ENCODE results near the gene GLO1.
A peak's percentile ranks its signal among the peaks of the same experiment; 100 is the strongest.

Gene GLO1

GRCh38 chr6:38658418-38659167 is 44.4 kb downstream of the GLO1 start:
- no peak for DNase-seq

DNA sequence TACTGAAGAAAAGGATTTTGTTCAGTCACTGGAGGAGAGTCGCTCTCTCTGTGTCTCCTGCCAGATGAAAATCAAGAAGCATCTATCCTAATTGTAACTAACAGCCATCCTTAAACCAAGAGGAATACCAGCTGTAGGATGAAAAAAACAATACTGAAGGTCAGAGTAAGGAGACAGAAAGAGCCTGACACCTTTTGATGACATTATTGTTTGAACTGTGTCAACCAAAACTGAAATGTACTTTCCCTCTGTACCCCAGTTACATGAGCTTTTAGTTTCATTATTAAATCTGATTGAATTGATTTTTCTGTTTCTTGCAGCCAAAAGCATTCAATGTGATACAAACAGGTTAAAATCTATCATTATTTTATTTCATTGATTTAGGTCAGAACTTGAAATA is 46.0 kb downstream of the GLO1 start:
- no peak for DNase-seq

DNA sequence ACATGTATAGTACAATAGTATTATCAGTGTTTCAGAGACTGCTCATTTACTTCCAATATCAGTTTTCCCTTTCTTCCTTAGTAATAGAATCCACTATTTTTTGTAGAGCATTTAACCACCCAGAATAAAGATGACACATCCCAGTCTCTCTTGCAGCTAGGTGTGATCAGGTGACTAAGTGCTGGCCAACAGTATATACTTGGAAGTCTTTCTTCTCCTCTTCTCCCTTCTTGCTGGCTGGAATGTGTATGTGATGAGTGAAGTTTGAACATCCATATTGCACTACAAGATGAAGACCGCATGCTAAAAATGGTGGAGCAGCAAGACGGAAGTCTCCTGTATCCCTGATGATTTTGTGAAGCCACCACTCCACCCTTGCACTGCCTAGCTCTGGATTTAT is 48.7 kb downstream of the GLO1 start:
- DNase-seq, result no peak

DNA sequence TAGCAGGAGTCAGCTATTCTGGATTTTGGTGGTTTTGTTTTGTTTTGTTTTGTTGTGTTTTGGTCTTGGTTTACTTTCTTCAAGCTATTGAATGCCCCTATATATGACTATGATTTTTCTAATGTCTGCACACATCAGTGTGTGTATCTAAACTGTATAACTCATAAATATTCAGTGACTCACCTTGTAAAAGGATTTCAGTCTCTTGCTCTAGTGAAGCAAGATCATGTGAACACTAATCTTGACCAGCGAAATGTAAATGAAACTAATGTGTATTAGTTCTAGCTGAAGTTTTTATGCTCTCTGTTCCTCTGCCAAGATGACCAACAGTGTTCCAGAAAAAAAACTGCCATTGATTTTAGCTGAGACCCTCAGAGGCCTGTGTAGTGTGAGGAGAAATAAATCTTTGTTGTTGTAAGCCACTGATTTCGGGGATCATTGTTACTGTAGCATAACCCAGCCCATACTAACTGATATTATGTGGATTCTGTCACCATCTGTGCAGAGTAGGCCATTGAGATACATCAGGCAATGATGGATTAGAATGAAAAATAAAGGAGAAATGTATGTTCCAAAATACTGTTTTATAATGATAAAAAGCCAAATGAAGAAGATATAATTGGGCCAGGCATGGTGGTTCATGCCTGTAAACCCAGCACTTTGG is 51.7 kb downstream of the GLO1 start:
- DNase-seq, result no peak

- no peak for DNase-seq
Observed at GRCh38 chr6:38650207-38650752, 52.7 kb downstream of the GLO1 start.

DNA sequence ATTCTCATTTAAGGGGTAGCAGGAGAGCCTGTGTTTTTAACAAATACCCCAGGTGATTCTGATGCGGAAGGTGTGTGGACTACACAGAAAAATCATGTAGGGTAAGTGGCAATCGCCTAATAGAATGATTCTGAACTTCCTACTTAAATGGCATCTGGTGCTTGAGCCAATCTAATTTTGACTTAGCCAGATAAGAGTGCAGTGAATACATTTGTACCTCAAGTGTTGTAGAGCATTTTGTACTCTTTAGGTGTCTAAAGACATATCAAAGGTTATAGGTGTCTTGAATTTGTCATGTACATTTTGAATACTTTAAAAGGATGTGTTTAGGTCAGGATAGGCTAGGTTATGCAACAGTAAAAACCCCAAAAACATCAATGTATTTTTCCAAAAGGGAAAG is 53.2 kb downstream of the GLO1 start:
- DNase-seq, result no peak

DNA sequence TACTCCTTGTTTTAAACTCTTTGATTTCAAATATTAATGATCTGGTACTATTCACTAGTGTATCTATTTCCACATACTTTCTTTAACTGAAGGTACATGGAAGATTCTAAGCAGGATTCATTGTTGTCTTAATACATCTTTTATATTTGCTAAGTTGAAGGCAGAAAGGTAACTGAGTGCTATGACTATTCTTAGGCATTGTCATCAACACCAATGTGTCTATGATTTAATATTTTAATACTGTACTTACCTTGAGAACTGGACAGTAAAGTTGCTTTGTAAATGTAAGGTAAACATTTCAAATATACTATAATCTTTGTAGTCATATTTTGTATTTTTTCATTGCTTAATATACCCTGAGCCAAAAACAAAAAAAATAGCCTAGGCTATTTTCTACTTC is 54.3 kb downstream of the GLO1 start:
- DNase-seq, result no peak

- no peak for DNase-seq
Observed at GRCh38 chr6:38646166-38646878, 56.6 kb downstream of the GLO1 start.

GRCh38 chr6:38644951-38645350 is 58.0 kb downstream of the GLO1 start:
- DNase-seq, result no peak

GRCh38 chr6:38640216-38640909 is 62.6 kb downstream of the GLO1 start:
- no peak for DNase-seq

DNA sequence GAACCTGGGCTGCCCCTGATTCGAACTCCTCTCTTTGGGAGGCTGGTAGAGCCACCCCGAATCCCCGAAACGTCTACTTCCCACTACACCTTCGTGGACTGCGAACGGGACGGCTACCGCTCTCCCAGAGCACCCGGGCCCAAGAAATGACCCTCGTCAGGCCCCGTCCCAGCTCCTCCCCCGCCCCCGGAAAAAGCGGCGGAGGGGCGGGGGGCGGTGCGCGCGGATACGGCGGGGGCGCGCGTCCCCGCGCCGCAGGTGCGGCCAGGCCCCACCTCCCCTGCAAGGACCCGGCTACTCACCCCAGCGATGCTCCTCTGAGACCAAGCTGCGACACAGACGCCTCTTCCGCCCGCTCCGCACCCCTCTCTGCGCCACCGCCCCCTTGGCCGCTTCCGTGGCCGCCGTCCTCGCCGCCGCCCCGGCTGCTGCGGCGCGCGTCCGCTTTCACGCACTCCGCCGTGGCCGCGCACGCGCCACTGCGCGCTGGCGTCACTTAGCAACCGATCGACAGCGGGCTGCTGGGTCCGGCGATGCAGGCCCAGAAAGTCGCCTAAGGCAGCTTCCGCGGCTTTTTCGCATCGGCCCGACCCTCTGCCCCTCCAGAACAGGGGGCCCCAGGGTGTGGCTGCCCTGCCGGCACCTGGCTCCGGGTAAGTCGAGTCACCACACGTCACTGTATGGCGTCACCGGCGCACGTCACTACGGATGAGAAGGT is 63.3 kb downstream of the GLO1 start, which contains the start of gene BTBD9:
Gene BTBD9, minus strand, starts transcription at position 432 of the 718 bp plus-strand sequence.
- DNase-seq, result peak; percentile 83

- DNase-seq, result peak; percentile 31
Observed at GRCh38 chr6:38638941-38639497, 63.9 kb downstream of the GLO1 start.

DNA sequence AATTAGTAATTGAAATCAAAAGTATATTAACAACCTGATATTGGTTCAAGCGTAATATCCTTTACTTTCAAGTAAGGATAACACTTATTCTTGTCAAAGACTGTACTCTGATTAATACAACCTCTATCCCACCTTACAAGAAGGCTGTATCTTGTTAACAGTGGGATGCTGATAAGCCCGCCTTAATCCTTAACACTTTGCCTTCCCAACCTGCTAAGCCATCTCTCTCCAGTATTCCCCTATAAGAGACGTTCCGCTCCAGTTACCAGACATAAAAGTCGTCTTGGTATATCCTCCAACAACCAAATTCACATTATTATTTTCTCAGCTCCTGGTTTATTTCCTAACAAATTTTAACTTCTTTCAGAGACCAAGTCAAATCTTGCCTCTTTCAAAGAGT is 65.2 kb downstream of the GLO1 start:
- DNase-seq, result no peak

- no peak for DNase-seq
Observed at GRCh38 chr6:38636027-38636426, 66.9 kb downstream of the GLO1 start.

DNA sequence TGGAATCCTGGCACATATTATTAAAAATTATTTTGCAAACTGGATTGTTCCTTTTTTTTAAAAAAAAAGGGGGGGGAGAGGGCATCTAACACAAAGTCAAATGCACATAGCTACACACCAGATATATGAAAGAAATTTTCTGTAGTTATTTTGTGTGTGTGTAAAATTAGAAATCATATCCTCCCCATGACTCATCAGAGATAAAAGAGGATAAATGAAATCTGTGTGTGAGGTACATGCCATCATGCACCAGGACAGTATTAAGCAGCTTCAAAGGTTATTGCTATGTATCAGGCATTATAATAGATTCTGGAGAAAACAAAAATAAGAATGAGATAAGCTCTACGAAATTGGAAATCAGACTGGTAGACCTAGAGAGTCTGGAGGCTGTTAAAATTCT is 68.4 kb downstream of the GLO1 start:
- no peak for DNase-seq

- no peak for DNase-seq
Observed at GRCh38 chr6:38632490-38632889, 70.5 kb downstream of the GLO1 start.

DNA sequence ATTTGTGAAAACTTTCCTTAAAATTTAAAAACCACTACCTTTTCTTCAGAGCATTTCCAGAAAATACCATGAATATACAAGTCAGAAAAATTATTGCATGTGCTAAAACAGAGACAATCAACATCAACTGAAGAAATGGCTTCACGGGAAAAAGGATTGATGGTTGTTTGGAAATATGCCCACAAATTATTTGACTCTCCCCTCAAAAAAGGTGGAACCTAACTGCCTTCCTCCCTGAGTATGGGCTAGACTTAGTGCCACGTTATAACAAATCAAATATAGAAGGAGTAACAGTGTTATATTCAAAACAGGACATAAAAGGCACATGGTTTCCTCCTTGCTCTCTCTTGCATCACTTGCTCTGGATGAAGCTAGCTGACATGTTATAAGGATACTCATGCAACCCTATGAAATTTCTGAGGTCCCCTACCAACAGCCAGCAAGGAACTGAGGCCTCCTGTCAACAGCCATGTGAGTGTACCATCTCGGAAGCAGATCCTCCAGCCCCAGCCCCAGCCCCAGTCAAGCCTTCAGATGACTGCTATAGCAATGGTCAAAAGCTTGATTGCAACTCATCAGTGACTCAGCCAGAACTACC is 71.7 kb downstream of the GLO1 start:
- no peak for DNase-seq
